ENCODE results near the gene TDRD3.

TDRD3 gene

GRCh38 chr13:60396783-60397703, at the start of gene TDRD3:
Gene TDRD3, plus strand, starts transcription at chr13:60397220. Its CDS starts 145 bp downstream, at chr13:60397365.
- H3K27ac ChIP-seq (ENCODE audit: low read depth, low read length, poor library complexity, severe bottlenecking) = peak within 1 kb of the TSS; percentile 85
- TF ChIP-seq CTCF (IDR thresholded peaks at IDR 0.05; ENCODE audit: low read length) (peak; percentile 87), EZH2 (IDR thresholded peaks at IDR 0.05; ENCODE audit: borderline replicate concordance, low read length) (no peak)
- H3F3A ChIP-seq (ENCODE audit: insufficient read depth, low read length) = no peaks in the 10 kb centered on the region
- no peaks in the 10 kb centered on the region for H4K20me1 ChIP-seq (ENCODE audit: insufficient read depth, low read length)
- peaks cover 25% of the 10 kb centered on the region for H3K4me1 ChIP-seq (ENCODE audit: insufficient read depth, low read length, severe bottlenecking)
- peak within 1 kb of the TSS; percentile 90 for H3K9ac ChIP-seq (ENCODE audit: low read length)
- H3K27me3 ChIP-seq (ENCODE audit: insufficient read depth, low read length) = no peaks in the 10 kb centered on the region
- H3K4me3 ChIP-seq (ENCODE audit: low read depth, low read length, poor library complexity, severe bottlenecking) = peak within 1 kb of the TSS; percentile 74
- no peaks in the 10 kb centered on the region for H3K9me2 ChIP-seq (ENCODE audit: low read depth, low read length)
- H3K36me3 ChIP-seq (ENCODE audit: insufficient read depth, low read length) = no peaks in the 10 kb centered on the region
- H3K79me2 ChIP-seq (ENCODE audit: insufficient read depth, low read length) = no peaks in the 10 kb centered on the region
- no peaks in the 10 kb centered on the region for H3K9me3 ChIP-seq (ENCODE audit: low read length)
- peak within 1 kb of the TSS; percentile 89; the same call in 1 of the 2 replicates for H2AFZ ChIP-seq (ENCODE audit: low read length)
- H3K4me2 ChIP-seq (ENCODE audit: low read length) = peak within 1 kb of the TSS; percentile 90

- Histone ChIP-seq H3K4me2 (ENCODE audit: low read length) (no peak overlapping the region), H3K79me2 (ENCODE audit: insufficient read depth, low read length) (no peaks in the 10 kb centered on the region), H3K27me3 (ENCODE audit: insufficient read depth, low read length) (no peaks in the 10 kb centered on the region), H3K36me3 (ENCODE audit: insufficient read depth, low read length) (no peaks in the 10 kb centered on the region), H3K9ac (ENCODE audit: low read length) (no peak overlapping the region), H3K27ac (ENCODE audit: low read depth, low read length, poor library complexity, severe bottlenecking) (no peak overlapping the region), H3K9me3 (ENCODE audit: low read length) (no peaks in the 10 kb centered on the region), H3K4me3 (ENCODE audit: low read depth, low read length, poor library complexity, severe bottlenecking) (no peak overlapping the region), H3F3A (ENCODE audit: insufficient read depth, low read length) (no peaks in the 10 kb centered on the region), H4K20me1 (ENCODE audit: insufficient read depth, low read length) (no peaks in the 10 kb centered on the region), H3K4me1 (ENCODE audit: insufficient read depth, low read length, severe bottlenecking) (no peaks in the 10 kb centered on the region), H2AFZ (ENCODE audit: low read length) (no peak overlapping the region), H3K9me2 (ENCODE audit: low read depth, low read length) (no peaks in the 10 kb centered on the region)
- TF ChIP-seq EZH2 (IDR thresholded peaks at IDR 0.05; ENCODE audit: borderline replicate concordance, low read length) (no peak), CTCF (IDR thresholded peaks at IDR 0.05; ENCODE audit: low read length) (no peak)
These were observed 49.3 kb upstream of the TDRD3 start for GRCh38 chr13:60347690-60348089.

- Histone ChIP-seq H3K79me2 (ENCODE audit: insufficient read depth, low read length) (no peaks in the 10 kb centered on the region), H3K27me3 (ENCODE audit: insufficient read depth, low read length) (no peaks in the 10 kb centered on the region), H3K4me3 (ENCODE audit: low read depth, low read length, poor library complexity, severe bottlenecking) (no peak overlapping the region), H3F3A (ENCODE audit: insufficient read depth, low read length) (no peaks in the 10 kb centered on the region), H3K9me2 (ENCODE audit: low read depth, low read length) (no peaks in the 10 kb centered on the region), H3K36me3 (ENCODE audit: insufficient read depth, low read length) (no peaks in the 10 kb centered on the region), H3K9me3 (ENCODE audit: low read length) (no peaks in the 10 kb centered on the region), H3K4me1 (ENCODE audit: insufficient read depth, low read length, severe bottlenecking) (no peaks in the 10 kb centered on the region), H3K4me2 (ENCODE audit: low read length) (no peak overlapping the region), H3K9ac (ENCODE audit: low read length) (no peak overlapping the region), H2AFZ (ENCODE audit: low read length) (no peak overlapping the region), H4K20me1 (ENCODE audit: insufficient read depth, low read length) (no peaks in the 10 kb centered on the region), H3K27ac (ENCODE audit: low read depth, low read length, poor library complexity, severe bottlenecking) (no peak overlapping the region)
- TF ChIP-seq CTCF (IDR thresholded peaks at IDR 0.05; ENCODE audit: low read length) (no peak), EZH2 (IDR thresholded peaks at IDR 0.05; ENCODE audit: borderline replicate concordance, low read length) (no peak)
These were observed 48.9 kb upstream of the TDRD3 start for GRCh38 chr13:60348097-60348496.

Data from OCI-LY1 (cell line).